Liver (tissue), 9 donors: ENCODE measurements around the gene ABHD8. TPM values are rescaled to one million over a fixed set of nuclear protein-coding genes. Genes with fewer than 3 reads are reported as not detected.
A peak's percentile ranks its signal among the peaks of the same experiment; 100 is the strongest.

Experiments used
- DNase-seq: peaks from one replicate; pipeline ENCODE4 v3.0.0-alpha.2; 2017; ENCODE audit warnings: low spot score
- H3K27ac ChIP-seq, 2 donors: one replicate each; pipeline ENCODE4 v1.7.0; 2013; ENCODE audit warnings: inconsistent platforms in 2 of 2, low read length in 2 of 2, control low read depth in 1 of 2, low read depth in 1 of 2, mild to moderate bottlenecking in 1 of 2
- H3K27me3 ChIP-seq, 4 donors: one replicate each; pipeline versions ENCODE4 v1.6.1 to v1.7.0; 2013; ENCODE audit warnings: low read length in 3 of 4, inconsistent platforms in 1 of 4, mild to moderate bottlenecking in 1 of 4, moderate library complexity in 1 of 4; ENCODE audit not compliant: control insufficient read depth in 4 of 4, insufficient read depth in 4 of 4
- H3K36me3 ChIP-seq, 4 donors: one replicate each; pipeline versions ENCODE4 v1.6.1 to v1.7.0; 2013; ENCODE audit warnings: low read length in 3 of 4, mild to moderate bottlenecking in 3 of 4, low read depth in 1 of 4, moderate library complexity in 1 of 4; ENCODE audit not compliant: control insufficient read depth in 4 of 4, insufficient read depth in 3 of 4
- H3K4me1 ChIP-seq, 4 donors: one replicate each; pipeline versions ENCODE4 v1.6.1 to v1.7.0; 2013; ENCODE audit warnings: low read length in 3 of 4, mild to moderate bottlenecking in 3 of 4, moderate library complexity in 1 of 4; ENCODE audit not compliant: control insufficient read depth in 4 of 4, insufficient read depth in 4 of 4
- H3K4me3 ChIP-seq, 3 donors: one replicate each; pipeline versions ENCODE4 v1.6.1 to v1.7.0; 2013; ENCODE audit warnings: low read length in 3 of 3, control low read depth in 1 of 3, low read depth in 1 of 3, mild to moderate bottlenecking in 1 of 3
- H3K9ac ChIP-seq, 2 donors: one replicate each; pipeline ENCODE4 v1.7.0; 2013; ENCODE audit warnings: low read length in 2 of 2, mild to moderate bottlenecking in 2 of 2, moderate library complexity in 2 of 2, control low read depth in 1 of 2, low read depth in 1 of 2
- H3K9me3 ChIP-seq, 4 donors: one replicate each; pipeline versions ENCODE4 v1.6.1 to v1.7.0; 2013; ENCODE audit warnings: low read length in 3 of 4; ENCODE audit not compliant: control insufficient read depth in 4 of 4
- ATF3 ChIP-seq: IDR thresholded peaks from 2 replicates; pipeline ENCODE4 v1.6.1; 2016; ENCODE audit warnings: antibody characterized with exemption
- CTCF ChIP-seq: fragments of 150-350 bp; IDR thresholded peaks from 2 replicates; pipeline ENCODE4 v1.5.1; 2017; ENCODE audit warnings: improper control_type of control experiment, low read depth, low read length; ENCODE audit not compliant: missing input control
- EGR1 ChIP-seq, 2 donors: IDR thresholded peaks; 2 replicates each; pipeline ENCODE4 v1.6.1; 2016 to 2018; ENCODE audit warnings: antibody characterized with exemption in 2 of 2, low read depth in 2 of 2
- FOXA1 ChIP-seq: IDR thresholded peaks from 2 replicates; pipeline ENCODE4 v1.6.1; 2016; ENCODE audit warnings: antibody characterized with exemption
- GABPA ChIP-seq, 2 donors: IDR thresholded peaks in 1 of 2; conservative IDR thresholded peaks in 1 of 2; 2 replicates each; pipeline ENCODE4 v1.6.1; 2016; ENCODE audit warnings: antibody characterized with exemption in 2 of 2, mild to moderate bottlenecking in 1 of 2, moderate library complexity in 1 of 2
- HNF4A ChIP-seq, 2 donors: conservative IDR thresholded peaks; 2 replicates each; pipeline ENCODE4 v1.6.1; 2016; ENCODE audit warnings: antibody characterized with exemption in 2 of 2, mild to moderate bottlenecking in 2 of 2
- HNF4G ChIP-seq: IDR thresholded peaks from 2 replicates; pipeline ENCODE4 v1.6.1; 2016; ENCODE audit warnings: antibody characterized with exemption
- JUND ChIP-seq, 2 donors: IDR thresholded peaks; 2 replicates each; pipeline ENCODE4 v1.6.1; 2016; ENCODE audit warnings: antibody characterized with exemption in 2 of 2
- NR2F2 ChIP-seq: IDR thresholded peaks from 2 replicates; pipeline ENCODE4 v1.6.1; 2016; ENCODE audit warnings: antibody characterized with exemption
- RAD21 ChIP-seq, 2 donors: IDR thresholded peaks; 2 replicates each; pipeline ENCODE4 v1.6.1; 2016; ENCODE audit warnings: antibody characterized with exemption in 2 of 2, mild to moderate bottlenecking in 2 of 2
- RXRA ChIP-seq, 2 donors: IDR thresholded peaks; 2 replicates each; pipeline ENCODE4 v1.6.1; 2017 to 2018; ENCODE audit warnings: antibody characterized with exemption in 2 of 2, mild to moderate bottlenecking in 1 of 2
- SP1 ChIP-seq: IDR thresholded peaks from 2 replicates; pipeline ENCODE4 v1.6.1; 2018; ENCODE audit warnings: antibody characterized with exemption, mild to moderate bottlenecking
- TAF1 ChIP-seq: conservative IDR thresholded peaks from 2 replicates; pipeline ENCODE4 v1.6.1; 2016; ENCODE audit warnings: antibody characterized with exemption, mild to moderate bottlenecking
- YY1 ChIP-seq: IDR thresholded peaks from 2 replicates; pipeline ENCODE4 v1.6.1; 2016; ENCODE audit warnings: antibody characterized with exemption, mild to moderate bottlenecking
- ZBTB33 ChIP-seq: IDR thresholded peaks from 2 replicates; pipeline ENCODE4 v1.6.1; 2016; ENCODE audit warnings: antibody characterized with exemption
- WGBS: extraction: QIAGEN DNeasy Blood & Tissue Kit; methylation state at CpG from one replicate; pipeline ENCODE4 v1.1.7; 2013; 5-methylcytosine and 5-hydroxymethylcytosine counted together
- polyA plus RNA-seq, 2 donors: library from polyadenylated mRNA; stranded (reverse) in 1 of 2; unstranded in 1 of 2; fragments of 200-250 nt in 1 of 2; fragments of >200 nt in 1 of 2; fragmentation: Nextera tagmentation in 1 of 2; extraction: Ambion mirVana in 1 of 2; gene quantifications; one replicate each; pipeline versions ENCODE4 v1.2.1 to v1.2.3, GENCODE V29; 2013 to 2015
- total RNA-seq, 2 donors: library from RNA; depleted of rRNA; stranded (reverse); fragments of >200 nt; gene quantifications; one replicate each; pipeline ENCODE4 v1.2.3, GENCODE V29; 2014
- TF ChIP-seq, protein P1 (sequence below): IDR thresholded peaks from 2 replicates; pipeline ENCODE4 v1.6.1; 2016; ENCODE audit warnings: antibody characterized with exemption, mild to moderate bottlenecking
- TF ChIP-seq, protein P2 (sequence below): IDR thresholded peaks from 2 replicates; pipeline ENCODE4 v1.6.1; 2016; ENCODE audit warnings: antibody characterized with exemption
- donor health status: healthy.
- donor health status: healthy.
- donor health status: healthy.
- donor health status: healthy.
- donor health status: healthy.

ABHD8 gene
- total and polyA plus RNA-seq, 4 donors, result 6.3 to 26.9 (median 14.4) TPM

DNA sequence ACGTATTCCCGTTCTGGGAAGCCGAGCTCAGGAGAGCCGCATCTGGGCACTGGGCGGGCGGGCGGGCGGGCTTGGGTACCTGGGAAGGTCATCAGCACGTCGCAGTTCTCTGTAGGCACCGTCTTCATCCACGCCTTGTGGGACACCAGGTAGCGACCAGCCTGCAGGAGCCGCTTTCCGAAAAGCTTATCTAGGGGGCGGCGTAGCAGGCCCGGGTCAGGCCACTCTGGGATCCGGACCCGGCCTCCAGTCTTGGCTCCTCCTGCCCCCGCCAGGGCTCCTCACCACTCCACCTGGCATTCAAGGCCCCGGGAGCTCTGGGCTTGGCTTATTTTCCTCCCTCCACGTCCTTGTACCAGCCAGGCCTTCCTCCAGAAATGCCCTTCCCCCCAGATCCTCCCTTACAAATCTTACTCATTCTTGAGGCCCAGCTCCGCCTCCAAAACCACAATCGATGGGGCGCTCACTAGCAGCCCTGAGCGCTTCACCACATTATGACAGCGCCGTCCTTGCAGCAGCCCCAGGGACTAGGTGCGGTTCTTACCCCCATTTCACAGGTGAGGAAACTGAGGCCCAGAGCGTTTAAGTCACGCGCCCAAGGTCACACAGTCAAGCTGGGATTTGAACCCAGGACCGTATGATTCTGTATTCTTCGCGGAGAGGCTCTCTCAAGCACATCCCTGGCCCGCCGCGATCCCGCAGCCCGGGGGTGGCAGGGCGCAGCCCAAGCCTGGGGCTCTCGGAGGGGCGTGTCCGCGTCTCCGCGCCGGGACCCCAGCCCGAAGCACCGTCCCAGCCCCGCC is 30.6 kb upstream of the ABHD8 start:
- Histone ChIP-seq H3K27ac (no peak overlapping the region), H3K36me3 (no peaks in the 10 kb centered on the region), H3K4me3 (peak overlapping the region; percentile 49 to 71 (median 63)), H3K9me3 (no peaks in the 10 kb centered on the region), H3K27me3 (no peaks in the 10 kb centered on the region), H3K4me1 (peaks cover 13 to 34% (median 25%) of the 10 kb centered on the region in 4 donors), H3K9ac (peak overlapping the region in 1 of 2 donors; percentile 56)
- WGBS, result 50% methylated on average over 52 of the region's 52 CpGs
- no peak for DNase-seq
- TF ChIP-seq NR2F2 (no peak), GABPA (IDR thresholded peaks at IDR 0.05 in 1 of 2, conservative IDR thresholded peaks at IDR 0.05 in 1 of 2) (no peak), JUND (IDR thresholded peaks at IDR 0.05) (no peak), YY1 (no peak), HNF4A (conservative IDR thresholded peaks at IDR 0.05) (no peak), HNF4G (no peak), ATF3 (no peak), RAD21 (IDR thresholded peaks at IDR 0.05) (no peak), TAF1 (no peak), FOXA1 (no peak), SP1 (no peak), ZBTB33 (no peak), EGR1 (IDR thresholded peaks at IDR 0.05; ENCODE audit: low read depth in 2 of 2) (no peak), RXRA (IDR thresholded peaks at IDR 0.05) (no peak), CTCF (no peak)
- TF ChIP-seq, protein P1, sequence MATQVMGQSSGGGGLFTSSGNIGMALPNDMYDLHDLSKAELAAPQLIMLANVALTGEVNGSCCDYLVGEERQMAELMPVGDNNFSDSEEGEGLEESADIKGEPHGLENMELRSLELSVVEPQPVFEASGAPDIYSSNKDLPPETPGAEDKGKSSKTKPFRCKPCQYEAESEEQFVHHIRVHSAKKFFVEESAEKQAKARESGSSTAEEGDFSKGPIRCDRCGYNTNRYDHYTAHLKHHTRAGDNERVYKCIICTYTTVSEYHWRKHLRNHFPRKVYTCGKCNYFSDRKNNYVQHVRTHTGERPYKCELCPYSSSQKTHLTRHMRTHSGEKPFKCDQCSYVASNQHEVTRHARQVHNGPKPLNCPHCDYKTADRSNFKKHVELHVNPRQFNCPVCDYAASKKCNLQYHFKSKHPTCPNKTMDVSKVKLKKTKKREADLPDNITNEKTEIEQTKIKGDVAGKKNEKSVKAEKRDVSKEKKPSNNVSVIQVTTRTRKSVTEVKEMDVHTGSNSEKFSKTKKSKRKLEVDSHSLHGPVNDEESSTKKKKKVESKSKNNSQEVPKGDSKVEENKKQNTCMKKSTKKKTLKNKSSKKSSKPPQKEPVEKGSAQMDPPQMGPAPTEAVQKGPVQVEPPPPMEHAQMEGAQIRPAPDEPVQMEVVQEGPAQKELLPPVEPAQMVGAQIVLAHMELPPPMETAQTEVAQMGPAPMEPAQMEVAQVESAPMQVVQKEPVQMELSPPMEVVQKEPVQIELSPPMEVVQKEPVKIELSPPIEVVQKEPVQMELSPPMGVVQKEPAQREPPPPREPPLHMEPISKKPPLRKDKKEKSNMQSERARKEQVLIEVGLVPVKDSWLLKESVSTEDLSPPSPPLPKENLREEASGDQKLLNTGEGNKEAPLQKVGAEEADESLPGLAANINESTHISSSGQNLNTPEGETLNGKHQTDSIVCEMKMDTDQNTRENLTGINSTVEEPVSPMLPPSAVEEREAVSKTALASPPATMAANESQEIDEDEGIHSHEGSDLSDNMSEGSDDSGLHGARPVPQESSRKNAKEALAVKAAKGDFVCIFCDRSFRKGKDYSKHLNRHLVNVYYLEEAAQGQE, result no peak
- TF ChIP-seq, protein P2, sequence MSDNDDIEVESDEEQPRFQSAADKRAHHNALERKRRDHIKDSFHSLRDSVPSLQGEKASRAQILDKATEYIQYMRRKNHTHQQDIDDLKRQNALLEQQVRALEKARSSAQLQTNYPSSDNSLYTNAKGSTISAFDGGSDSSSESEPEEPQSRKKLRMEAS, result no peak
